ENCODE data around the gene IL12RB2.

IL12RB2 gene

DNA sequence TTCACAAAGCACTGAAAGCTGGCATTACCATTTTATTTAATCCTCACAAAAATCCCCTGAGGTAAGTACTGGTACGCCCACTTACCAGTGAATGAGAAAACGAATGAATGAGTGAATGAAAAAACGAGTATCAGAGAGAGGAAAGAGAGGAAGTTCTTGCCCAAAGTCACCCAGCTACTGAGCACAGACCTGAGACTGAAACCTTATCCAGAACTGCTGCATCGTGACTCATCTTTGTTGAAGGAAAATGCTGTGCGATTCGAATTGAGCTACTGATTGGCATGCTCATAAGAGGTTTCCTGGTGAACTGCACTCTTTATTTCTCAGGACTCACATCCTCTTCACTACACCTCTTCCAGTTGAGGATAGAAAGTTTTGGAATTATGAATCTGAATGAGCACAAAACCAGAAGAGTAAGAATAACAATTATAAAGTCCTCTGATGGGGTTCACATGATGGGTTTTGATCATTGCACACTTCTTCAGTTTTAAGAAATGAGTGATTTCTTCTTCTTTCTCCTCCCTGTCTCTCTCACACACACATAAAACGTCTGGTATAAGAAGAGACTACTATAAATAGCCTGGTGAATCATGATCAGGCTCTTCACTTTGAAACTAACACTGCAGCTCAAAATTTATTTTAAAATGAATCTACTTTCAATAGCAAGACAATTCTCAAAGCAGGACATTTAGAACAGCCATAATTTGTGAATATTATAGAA lies 32.1 kb downstream of the IL12RB2 start:
- no peak for DNase-seq (ENCODE audit: extremely low spot score)
- ChIA-PET POLR2A (interaction anchor here (0.9 kb wide), 1 partner anchor 9 kb away, joined by 5 read pairs; no protein-coding TSS in a partner anchor), CTCF (interaction anchor here (0.6 to 2.4 kb wide), 7 partner anchors 10 to 161 kb away, joined by 3 to 14 read pairs (median 7); no protein-coding TSS in a partner anchor)
- TF ChIP-seq CTCF (IDR thresholded peaks at IDR 0.05; ENCODE audit: control extremely low read depth, extremely low read depth, low read depth, missing control alignments): no peak

DNA sequence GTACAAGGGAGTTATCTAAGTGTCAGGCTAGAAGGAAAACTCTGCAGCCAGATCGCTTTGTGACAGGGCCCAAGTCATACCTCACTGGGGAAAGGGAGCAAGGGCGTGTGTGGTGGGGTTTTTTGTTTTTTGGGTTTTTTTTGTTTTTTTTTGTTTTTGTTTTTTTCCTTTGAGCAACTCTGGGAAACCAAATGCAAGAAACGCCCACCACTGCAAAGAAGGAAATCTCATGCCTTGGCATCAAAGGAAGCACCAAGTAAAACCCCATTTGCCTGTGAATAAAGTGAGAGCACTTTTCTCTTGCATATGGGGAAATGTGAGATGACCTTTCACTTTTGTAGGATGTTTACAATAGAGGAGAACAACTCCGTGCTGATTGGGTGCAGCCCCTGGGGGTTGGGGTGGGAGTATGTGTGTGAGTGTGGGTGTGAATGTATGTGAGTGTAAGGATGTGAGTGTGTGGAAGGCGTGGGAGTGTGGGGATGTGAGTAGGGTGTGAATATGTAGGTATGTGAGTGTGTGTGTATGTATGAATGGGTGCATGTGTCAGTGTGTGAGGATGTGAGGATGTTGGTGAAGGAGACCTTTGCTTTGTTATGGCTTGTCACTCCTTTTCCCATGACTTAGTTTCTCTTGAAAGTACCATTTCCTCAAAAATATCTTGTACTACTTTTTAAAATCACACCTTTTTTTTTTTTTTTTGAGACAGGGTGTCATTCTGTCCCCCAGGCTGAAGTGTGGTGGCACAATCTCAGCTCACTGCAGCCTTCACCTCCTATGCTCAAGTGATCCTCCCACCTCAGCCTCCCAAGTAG lies 34.6 kb downstream of the IL12RB2 start:
- TF ChIP-seq CTCF (IDR thresholded peaks at IDR 0.05; ENCODE audit: control extremely low read depth, extremely low read depth, low read depth, missing control alignments): no peak
- ChIA-PET CTCF (interaction anchor here (2.2 kb wide), 1 partner anchor 158 kb away, joined by 8 read pairs; no protein-coding TSS in a partner anchor), POLR2A (interaction anchor here (0.6 to 0.7 kb wide), 2 partner anchors 14 to 34 kb away, joined by 3 to 7 read pairs; partner anchors contain the start of gene IL12RB2)
- peak; percentile 43 for DNase-seq (ENCODE audit: extremely low spot score)

DNA sequence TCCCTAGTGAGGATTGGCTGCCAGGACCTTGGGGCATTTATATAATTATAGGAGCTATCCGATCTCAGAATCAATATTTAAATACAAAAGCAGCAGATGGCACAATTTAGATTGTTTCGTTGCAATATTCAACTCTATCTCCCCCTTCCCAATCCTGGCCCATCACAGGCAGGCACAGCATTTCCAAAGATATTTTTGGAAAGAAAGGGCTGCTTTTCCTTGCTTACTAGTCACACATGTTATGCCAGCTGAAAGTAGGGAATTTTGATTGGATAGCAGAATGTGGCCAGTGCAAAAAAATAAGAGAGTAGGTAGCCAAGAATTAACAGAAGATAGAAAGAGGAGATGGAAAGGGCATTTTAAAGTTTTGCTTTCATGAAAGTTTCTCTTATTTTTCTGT lies 37.9 kb downstream of the IL12RB2 start:
- ChIA-PET POLR2A (interaction anchor here (0.6 to 0.7 kb wide), 2 partner anchors 14 to 84 kb away, joined by 3 to 4 read pairs; no protein-coding TSS in a partner anchor), CTCF (interaction anchor here (0.8 to 5.5 kb wide), 11 partner anchors 13 to 157 kb away, joined by 3 to 31 read pairs (median 3); no protein-coding TSS in a partner anchor)
- no peak for DNase-seq (ENCODE audit: extremely low spot score)
- TF ChIP-seq CTCF (IDR thresholded peaks at IDR 0.05; ENCODE audit: control extremely low read depth, extremely low read depth, low read depth, missing control alignments): no peak

- no peak for TF ChIP-seq CTCF (IDR thresholded peaks at IDR 0.05; ENCODE audit: control extremely low read depth, extremely low read depth, low read depth, missing control alignments)
- DNase-seq (ENCODE audit: extremely low spot score): no peak
- CTCF ChIA-PET: interaction anchor here (0.7 to 5.5 kb wide), 16 partner anchors 11 to 154 kb away, joined by 3 to 31 read pairs (median 4); no protein-coding TSS in a partner anchor
- POLR2A ChIA-PET: interaction anchor here (0.7 kb wide), 1 partner anchor 494 kb away, joined by 4 read pairs; no protein-coding TSS in a partner anchor
These were observed 39.3 kb downstream of the IL12RB2 start for GRCh38 chr1:67346982-67347381.

DNA sequence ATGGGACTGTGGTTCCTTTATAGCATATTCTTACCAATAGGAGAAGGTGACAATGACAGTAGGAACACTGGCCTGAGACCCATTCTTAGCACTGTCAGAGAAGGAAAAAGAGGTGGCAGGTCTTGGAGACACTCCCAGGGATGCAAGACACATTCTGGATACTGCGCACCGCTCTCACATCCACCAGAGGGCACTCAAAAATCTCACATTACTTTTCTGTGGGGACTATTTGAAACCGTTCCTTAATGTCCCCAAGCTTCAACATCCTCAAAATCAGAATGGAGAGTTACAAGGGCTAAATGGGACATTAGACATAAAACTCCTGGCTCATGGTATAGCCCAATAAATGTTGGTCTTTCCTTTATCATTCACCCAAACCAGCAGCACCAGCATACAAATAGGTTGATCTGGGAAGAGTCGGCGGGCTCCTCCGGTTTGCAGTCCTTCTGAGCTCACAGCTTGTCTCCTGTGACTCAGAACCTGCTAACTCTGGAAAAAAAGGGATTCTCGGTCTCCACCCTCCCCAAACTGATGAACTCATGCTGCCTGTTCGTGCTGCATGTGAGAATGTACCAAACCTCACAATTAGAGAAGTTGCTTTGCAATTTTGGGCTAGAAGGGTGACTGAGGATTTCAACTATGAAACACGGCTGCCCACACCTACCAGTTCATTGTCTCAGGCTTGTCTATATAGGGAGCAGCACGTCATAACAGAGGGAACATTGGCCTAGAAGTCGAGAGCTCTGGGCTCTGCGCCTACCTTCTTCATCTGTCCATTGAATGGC lies 40.2 kb downstream of the IL12RB2 start:
- CTCF ChIA-PET: interaction anchor here (0.7 to 5.5 kb wide), 18 partner anchors 10 to 153 kb away, joined by 3 to 31 read pairs (median 4); no protein-coding TSS in a partner anchor
- peak; percentile 41 for TF ChIP-seq CTCF (IDR thresholded peaks at IDR 0.05; ENCODE audit: control extremely low read depth, extremely low read depth, low read depth, missing control alignments)
- DNase-seq (ENCODE audit: extremely low spot score): peak; percentile 36
- POLR2A ChIA-PET: interaction anchor here (0.9 to 1.0 kb wide), 2 partner anchors 8 to 135 kb away, joined by 4 to 5 read pairs; no protein-coding TSS in a partner anchor
